Fibroblast of the aortic adventitia (primary cell): Measurements from ENCODE around the gene EHF. TPM values are rescaled to one million over a fixed set of nuclear protein-coding genes. Genes with fewer than 3 reads are reported as not detected.
A peak's percentile ranks its signal among the peaks of the same experiment; 100 is the strongest.

Experiments
- DNase-seq: peaks from one replicate; pipeline ENCODE4 v3.0.0-alpha.2; 2010; ENCODE audit warnings: low read depth
- H3K4me3 ChIP-seq: 2 replicates; pipeline ENCODE4 v1.5.1; 2011; ENCODE audit warnings: low read depth, mild to moderate bottlenecking, control low read depth, low read length, moderate library complexity
- CTCF ChIP-seq: IDR thresholded peaks from 2 replicates; pipeline ENCODE4 v1.5.1; 2011; ENCODE audit warnings: mild to moderate bottlenecking, low read length, control low read depth, inconsistent platforms; ENCODE audit not compliant: insufficient read depth
- total RNA-seq: library from RNA; depleted of rRNA; stranded (reverse); fragments of >200 nt; gene quantifications from 2 replicates; pipeline ENCODE4 v1.2.3, GENCODE V29; 2012; ENCODE audit warnings: low replicate concordance

Gene EHF
- total RNA-seq, 1 donor, result 0.18 TPM

GRCh38 chr11:34613552-34614056 lies 7.3 kb upstream of the EHF start:
- no peak overlapping the region for H3K4me3 ChIP-seq
- no peak for TF ChIP-seq CTCF
- DNase-seq, result no peak

GRCh38 chr11:34614344-34615104 lies 6.4 kb upstream of the EHF start:
- DNase-seq, result peak; percentile 60
- no peak overlapping the region for H3K4me3 ChIP-seq
- TF ChIP-seq CTCF, result no peak

- H3K4me3 ChIP-seq, result no peak overlapping the region
- no peak for TF ChIP-seq CTCF
- DNase-seq, result no peak
These were observed 4.8 kb upstream of the EHF start for GRCh38 chr11:34616086-34616485.

- DNase-seq, result peak; percentile 32
- no peak for TF ChIP-seq CTCF
- H3K4me3 ChIP-seq, result no peak overlapping the region
These were observed 3.9 kb upstream of the EHF start for GRCh38 chr11:34616830-34617504.

- TF ChIP-seq CTCF, result no peak
- DNase-seq, result no peak
- no peak overlapping the region for H3K4me3 ChIP-seq
These were observed 2.5 kb upstream of the EHF start for GRCh38 chr11:34618406-34618805.

GRCh38 chr11:34619062-34619516 lies 1.8 kb upstream of the EHF start:
- H3K4me3 ChIP-seq, result no peak overlapping the region
- TF ChIP-seq CTCF, result no peak
- DNase-seq, result no peak
